GM18873 (cell line): ENCODE results near the gene GOLGA6A.

Source experiments
- ATAC-seq: cut with Tn5 transposase; IDR thresholded peaks from one replicate; pipeline ENCODE4 v1.9.1; 2021; ENCODE audit warnings: mild to moderate bottlenecking, moderate library complexity, moderate number of reproducible peaks; ENCODE audit not compliant: unreplicated experiment, low FRiP score

The GOLGA6A gene

DNA sequence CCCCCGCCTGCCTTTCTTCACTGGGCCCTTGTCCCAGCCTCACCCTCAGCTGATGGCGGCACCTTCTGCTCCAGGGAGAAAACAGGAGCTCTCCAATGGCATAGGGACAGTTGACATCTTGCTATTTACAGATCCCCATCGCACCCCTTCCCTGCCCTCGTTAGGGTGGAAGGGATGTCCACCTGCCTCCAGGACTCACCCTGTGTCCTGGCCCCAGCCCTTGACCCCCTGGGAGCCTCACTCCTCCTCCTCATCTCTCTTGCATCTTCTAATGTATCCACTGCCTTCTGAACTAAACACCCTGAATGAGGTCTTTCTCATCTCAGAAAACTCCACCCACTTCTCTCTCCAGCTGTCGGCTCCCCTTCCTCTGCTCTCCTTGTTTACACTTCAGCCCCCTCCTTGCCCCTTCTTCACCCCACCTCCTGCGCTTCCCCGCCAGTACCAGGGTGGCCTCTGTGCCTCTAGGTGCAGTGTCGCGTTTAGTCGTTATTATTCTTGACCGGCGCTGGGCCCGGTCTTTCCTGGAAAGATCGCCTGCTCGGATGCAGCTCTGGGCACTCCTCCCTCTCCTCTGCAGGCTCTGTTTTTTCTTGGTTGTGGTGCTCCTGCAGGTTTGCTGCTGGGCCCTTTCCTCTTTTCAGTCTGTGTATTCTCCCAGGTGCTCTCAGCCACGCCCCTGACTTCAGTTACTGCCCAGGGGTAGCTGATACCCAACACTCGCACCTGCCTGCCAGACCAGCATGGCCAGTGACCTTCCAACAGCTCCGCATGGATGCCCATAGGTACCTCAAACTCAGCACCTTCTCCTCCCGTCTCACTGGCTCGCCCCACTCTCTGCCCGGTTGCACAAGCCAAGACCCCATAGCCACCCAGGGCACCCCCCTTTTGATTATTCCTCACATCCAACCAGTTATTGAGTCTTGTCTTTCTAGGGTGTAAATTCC lies 44.9 kb downstream of the GOLGA6A start:
- no peak for ATAC-seq

DNA sequence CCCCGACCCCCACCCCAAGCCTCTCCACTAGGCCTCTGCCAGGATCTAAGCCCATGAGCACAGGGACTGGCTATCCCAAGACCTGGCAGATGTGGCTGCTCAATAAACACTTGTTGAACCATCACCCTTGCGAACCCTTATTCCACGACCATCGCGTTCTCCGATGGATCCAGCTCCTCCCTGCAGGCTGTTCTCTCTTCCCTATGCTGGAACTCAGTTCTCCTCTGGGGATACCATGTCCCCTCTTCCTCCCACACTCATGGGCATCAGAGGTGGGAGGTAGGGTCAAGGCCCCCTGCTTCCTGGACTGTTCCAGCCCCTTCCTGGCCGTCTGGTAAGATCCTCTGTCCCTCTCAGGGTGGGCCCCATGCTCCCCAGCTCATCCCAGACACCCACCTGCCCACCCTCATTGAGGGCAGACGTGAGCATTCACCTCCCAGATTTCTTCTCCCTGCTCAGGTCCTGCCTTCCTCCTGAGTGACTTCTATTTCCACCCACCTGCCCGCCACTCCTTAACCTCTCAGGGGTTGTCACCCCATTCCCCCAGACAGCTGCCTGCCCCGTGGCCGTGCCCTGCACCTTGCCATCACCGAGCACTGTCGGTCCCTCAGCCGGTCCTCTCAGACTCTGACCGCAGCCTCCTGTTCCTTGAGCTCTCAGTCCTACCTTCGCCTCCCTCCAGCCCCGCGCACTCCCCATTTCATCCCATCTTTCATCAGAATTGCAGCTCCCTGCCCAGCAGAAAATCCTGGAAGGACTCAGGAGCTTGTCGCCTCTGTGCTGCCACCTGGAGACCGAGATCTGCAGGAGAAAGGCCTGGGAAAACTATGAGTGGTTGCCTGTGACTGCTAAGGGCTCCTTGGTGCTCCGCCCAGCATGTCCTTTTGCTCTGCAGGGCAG lies 45.8 kb downstream of the GOLGA6A start:
- ATAC-seq: no peak

DNA sequence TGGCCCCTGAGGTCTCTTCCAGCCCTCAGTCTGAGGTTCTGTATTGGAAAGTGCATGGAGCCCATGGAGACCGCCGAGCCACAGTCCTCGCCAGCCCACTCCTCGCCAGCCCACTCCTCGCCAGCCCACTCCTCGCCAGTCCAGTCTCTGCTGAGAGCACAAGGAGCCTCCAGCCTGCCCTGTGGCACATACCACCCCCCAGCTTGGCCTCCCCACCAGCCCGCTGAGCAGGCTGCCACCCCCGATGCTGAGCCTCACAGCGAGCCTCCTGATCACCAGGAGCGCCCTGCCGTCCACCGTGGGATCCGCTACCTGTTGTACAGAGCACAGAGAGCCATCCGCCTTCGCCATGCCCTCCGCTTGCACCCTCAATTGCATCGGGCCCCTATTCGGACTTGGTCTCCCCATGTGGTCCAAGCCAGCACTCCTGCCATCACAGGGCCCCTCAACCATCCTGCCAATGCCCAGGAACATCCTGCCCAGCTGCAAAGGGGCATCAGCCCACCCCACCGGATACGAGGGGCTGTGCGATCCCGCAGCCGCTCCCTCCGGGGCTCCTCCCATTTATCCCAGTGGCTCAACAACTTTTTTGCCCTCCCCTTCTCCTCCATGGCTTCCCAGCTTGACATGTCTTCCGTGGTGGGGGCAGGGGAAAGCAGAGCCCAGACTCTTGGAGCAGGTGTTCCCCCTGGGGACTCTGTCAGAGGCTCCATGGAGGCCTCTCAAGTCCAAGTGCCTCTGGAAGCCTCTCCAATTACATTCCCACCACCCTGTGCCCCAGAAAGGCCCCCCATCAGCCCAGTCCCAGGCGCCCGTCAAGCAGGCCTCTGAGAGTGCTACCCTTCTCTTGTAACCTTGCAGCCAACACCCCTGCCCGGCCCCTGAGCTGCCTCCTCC lies 47.0 kb downstream of the GOLGA6A start:
- no peak for ATAC-seq

GRCh38 chr15:74034206-74034755 lies 48.1 kb downstream of the GOLGA6A start:
- no peak for ATAC-seq

DNA sequence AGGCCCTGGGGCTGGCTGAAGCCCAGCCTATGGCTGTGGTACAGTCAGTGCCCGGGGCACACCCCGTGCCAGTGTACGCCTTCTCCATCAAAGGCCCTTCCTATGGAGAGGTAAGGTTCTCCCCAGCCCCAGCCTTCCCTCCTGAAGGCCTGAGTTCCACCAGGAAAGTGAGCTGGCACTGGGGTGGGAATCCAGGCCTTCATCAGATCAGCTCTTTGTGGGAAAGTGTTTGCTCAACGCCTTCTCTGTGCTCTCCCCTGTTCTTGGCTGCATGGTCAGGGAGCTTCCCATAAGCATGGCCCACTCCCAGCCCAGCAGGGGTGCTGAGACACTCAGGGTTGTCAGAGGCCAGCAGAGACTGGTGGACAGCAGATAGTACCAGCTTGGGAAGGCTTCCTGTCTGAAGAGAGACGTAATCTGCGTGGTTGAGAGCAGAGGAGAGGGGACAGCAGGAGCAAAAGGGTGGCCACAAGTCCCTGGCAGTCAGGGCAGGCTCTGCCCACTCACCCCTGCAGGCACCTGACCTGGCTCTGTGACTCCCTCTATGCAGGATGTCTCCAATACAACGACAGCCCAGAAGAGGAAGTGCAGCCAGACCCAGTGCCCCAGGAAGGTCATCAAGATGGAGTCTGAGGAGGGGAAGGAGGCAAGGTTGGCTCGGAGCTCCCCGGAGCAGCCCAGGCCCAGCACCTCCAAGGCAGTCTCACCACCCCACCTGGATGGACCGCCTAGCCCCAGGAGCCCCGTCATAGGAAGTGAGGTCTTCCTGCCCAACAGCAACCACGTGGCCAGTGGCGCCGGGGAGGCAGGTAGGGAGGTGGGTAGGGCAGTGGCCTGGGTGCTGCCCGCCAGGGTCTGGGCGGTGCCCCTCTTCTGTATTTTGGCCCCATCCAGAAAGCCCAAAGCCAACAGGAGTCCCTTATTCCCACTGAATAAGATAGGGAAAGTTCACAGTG lies 49.5 kb downstream of the GOLGA6A start:
- ATAC-seq: no peak

- no peak for ATAC-seq
These were observed 50.3 kb downstream of the GOLGA6A start for GRCh38 chr15:74032046-74032445.

DNA sequence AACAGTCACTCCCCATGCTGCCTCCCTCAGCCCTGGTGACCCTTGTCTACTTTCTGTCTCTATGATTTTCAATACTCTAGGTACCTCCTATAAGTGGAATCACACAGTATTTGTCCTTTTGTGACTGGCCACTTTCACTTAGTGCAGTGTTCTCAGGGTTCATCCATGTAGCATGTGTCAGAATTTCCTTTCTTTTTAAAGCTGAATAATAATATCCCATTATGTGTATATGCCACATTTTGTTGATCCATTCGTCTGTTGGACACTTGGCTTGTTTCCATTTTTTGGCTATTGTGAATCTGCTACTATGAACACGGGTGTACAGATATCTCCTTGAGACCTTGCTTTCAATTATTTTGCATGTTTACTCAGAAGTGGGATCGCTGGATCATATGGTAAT lies 53.7 kb downstream of the GOLGA6A start:
- ATAC-seq: no peak

DNA sequence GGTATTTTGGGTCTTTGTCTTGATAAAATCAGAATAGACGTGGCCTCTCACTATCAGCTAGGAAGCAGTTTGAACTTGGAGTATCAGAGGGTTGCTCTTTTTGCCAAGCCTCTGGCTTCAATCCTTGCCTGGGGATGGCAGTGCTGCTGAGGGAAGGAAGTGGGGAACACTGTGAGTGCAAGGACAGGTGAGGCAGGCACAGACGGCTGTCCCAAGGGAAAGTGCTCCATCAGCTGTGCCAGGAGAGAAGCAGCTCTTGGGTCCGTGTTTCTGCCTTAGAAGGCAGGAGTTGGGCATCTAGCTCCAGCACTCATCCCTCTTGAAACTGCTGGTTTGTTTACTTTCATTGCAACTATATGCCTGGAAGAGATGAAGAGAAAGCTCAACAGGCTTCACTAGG lies 54.7 kb downstream of the GOLGA6A start:
- no peak for ATAC-seq

DNA sequence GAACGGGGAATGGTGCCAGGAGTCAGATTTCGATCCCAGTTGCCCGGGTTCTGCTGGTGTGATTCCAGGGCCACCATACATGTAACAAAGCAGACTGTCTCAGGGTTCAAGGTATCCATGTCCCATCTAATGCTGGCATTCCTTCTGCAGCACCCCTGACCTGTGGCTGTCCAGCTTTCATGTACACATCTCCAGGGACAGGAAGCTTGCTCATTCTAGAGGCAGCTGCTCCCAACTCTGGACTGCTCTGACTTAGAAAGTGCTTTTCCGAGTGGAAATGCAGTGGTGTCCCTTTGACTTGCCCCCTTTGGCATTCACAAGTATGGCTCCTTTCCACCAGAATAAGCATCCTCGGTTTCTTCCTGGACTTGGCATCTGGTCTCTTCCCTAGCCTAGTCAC lies 56.9 kb downstream of the GOLGA6A start:
- ATAC-seq: no peak

DNA sequence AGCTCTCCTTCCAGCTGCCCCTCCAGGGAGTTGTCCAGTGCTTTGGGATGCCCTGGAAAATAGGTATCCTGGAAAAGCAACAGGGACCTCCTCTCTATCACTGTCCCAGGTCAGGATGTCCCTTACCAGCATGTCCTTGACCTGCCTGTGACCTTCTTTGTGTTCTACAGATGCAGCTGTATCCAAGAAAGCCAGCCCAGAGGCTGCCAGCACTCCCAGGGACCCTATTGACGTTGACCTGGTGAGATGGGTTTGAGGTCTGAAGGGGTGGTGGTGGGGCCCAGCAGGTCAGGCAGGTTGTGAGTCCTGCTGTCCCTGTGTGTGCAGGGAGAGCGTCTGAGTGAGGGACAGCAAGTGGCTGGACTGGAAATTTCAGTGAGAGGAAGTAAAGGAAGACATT lies 57.7 kb downstream of the GOLGA6A start:
- ATAC-seq: no peak

DNA sequence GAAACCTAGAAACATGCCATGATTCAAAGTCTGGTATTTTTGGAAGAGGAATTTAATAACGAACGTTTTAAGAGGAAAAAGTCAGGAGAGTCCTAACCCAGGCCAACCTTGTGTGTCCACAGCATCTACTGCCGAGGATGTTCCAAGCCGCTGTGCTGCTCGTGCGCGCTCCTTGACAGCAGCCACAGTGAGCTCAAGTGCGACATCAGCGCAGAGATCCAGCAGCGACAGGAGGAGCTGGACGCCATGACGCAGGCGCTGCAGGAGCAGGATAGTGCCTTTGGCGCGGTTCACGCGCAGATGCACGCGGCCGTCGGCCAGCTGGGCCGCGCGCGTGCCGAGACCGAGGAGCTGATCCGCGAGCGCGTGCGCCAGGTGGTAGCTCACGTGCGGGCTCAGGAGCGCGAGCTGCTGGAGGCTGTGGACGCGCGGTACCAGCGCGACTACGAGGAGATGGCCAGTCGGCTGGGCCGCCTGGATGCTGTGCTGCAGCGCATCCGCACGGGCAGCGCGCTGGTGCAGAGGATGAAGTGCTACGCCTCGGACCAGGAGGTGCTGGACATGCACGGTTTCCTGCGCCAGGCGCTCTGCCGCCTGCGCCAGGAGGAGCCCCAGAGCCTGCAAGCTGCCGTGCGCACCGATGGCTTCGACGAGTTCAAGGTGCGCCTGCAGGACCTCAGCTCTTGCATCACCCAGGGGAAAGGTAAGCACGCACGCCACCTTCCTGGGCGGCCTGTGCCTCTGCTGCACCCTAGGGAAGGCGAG lies 59.5 kb downstream of the GOLGA6A start:
- ATAC-seq: no peak
